ENCODE measurements around the gene TTLL13. TPM values are rescaled to one million over a fixed set of nuclear protein-coding genes. Genes with fewer than 3 reads are reported as not detected.
"Not testable (repeated sequence)": the region's sequence is repeated elsewhere in the genome, so short reads cannot be mapped to it uniquely, and the experiment has no call there.

The TTLL13 gene
- total and polyA plus RNA-seq, 2 experiments from 2014 or later: 0.21 to 0.39 TPM

- no peaks in the 10 kb centered on the region for H3K36me3 ChIP-seq
- no peak for DNase-seq (ENCODE audit: low read depth in 1 of 2, low spot score in 1 of 2)
- TF ChIP-seq, protein P1, sequence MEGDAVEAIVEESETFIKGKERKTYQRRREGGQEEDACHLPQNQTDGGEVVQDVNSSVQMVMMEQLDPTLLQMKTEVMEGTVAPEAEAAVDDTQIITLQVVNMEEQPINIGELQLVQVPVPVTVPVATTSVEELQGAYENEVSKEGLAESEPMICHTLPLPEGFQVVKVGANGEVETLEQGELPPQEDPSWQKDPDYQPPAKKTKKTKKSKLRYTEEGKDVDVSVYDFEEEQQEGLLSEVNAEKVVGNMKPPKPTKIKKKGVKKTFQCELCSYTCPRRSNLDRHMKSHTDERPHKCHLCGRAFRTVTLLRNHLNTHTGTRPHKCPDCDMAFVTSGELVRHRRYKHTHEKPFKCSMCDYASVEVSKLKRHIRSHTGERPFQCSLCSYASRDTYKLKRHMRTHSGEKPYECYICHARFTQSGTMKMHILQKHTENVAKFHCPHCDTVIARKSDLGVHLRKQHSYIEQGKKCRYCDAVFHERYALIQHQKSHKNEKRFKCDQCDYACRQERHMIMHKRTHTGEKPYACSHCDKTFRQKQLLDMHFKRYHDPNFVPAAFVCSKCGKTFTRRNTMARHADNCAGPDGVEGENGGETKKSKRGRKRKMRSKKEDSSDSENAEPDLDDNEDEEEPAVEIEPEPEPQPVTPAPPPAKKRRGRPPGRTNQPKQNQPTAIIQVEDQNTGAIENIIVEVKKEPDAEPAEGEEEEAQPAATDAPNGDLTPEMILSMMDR (IDR thresholded peaks at IDR 0.05; ENCODE audit: low read depth, low read length): no peak
Observed at GRCh38 chr15:90294601-90295269, 45.4 kb downstream of the TTLL13 start.

GRCh38 chr15:90295270-90295648 lies 45.9 kb downstream of the TTLL13 start:
- Histone ChIP-seq H3K9me3 (ENCODE audit: low read depth) (no peaks in the 10 kb centered on the region), H3K27ac (no peak overlapping the region), H3K27me3 (no peaks in the 10 kb centered on the region), H3K36me3 (no peaks in the 10 kb centered on the region), H3K4me3 (no peak overlapping the region), H3K4me1 (ENCODE audit: low read depth) (no peaks in the 10 kb centered on the region)
- DNase-seq (ENCODE audit: low read depth in 1 of 2, low spot score in 1 of 2): no peak
- TF ChIP-seq, protein P1 (IDR thresholded peaks at IDR 0.05; ENCODE audit: low read depth, low read length): no peak

More at GRCh38 chr15:90294601-90295269, 45.4 kb downstream of the TTLL13 start:
- Histone ChIP-seq H3K9me3 (ENCODE audit: low read depth) (no peaks in the 10 kb centered on the region), H3K27me3 (no peaks in the 10 kb centered on the region), H3K4me3 (no peak overlapping the region), H3K27ac (no peak overlapping the region), H3K4me1 (ENCODE audit: low read depth) (no peaks in the 10 kb centered on the region)

GRCh38 chr15:90296316-90296884 lies 47.0 kb downstream of the TTLL13 start:
- not testable (repeated sequence) for H3K4me1 ChIP-seq (ENCODE audit: low read depth); H3K27ac ChIP-seq; H3K9me3 ChIP-seq (ENCODE audit: low read depth); H3K36me3 ChIP-seq; DNase-seq (ENCODE audit: low read depth in 1 of 2, low spot score in 1 of 2); H3K27me3 ChIP-seq; H3K4me3 ChIP-seq

GRCh38 chr15:90297021-90297420 lies 47.7 kb downstream of the TTLL13 start:
- H3K27me3 ChIP-seq: no peaks in the 10 kb centered on the region

DNA sequence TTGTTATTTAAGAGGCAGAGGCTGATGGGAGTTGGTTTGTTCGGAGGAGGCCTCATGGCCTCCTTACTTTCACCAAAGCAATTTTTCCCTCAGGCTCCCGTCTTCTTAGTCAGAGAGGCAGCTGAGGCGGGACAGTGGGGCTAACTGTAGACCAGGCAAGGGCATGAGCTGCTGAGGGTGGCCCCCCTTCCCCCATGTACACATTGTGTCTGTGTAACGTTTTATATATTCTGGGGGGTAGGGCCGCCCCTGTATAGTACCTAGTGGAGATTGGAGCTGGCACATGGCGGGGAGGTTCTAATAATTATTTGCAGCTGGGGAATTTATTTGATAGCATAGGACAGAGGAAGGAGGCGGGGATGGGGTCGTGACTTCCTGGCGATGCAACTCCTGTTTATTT lies 51.2 kb downstream of the TTLL13 start:
- H3K36me3 ChIP-seq: no peaks in the 10 kb centered on the region
- H3K4me1 ChIP-seq (ENCODE audit: low read depth): no peaks in the 10 kb centered on the region
- H3K27ac ChIP-seq: no peak overlapping the region
- DNase-seq (ENCODE audit: low read depth in 1 of 2, low spot score in 1 of 2): no peak
- H3K4me3 ChIP-seq: no peak overlapping the region
- no peaks in the 10 kb centered on the region for H3K9me3 ChIP-seq (ENCODE audit: low read depth)
- no peaks in the 10 kb centered on the region for H3K27me3 ChIP-seq
- TF ChIP-seq, protein P1 (IDR thresholded peaks at IDR 0.05; ENCODE audit: low read depth, low read length): no peak

More at GRCh38 chr15:90297021-90297420, 47.7 kb downstream of the TTLL13 start:
- TF ChIP-seq, protein P1 (IDR thresholded peaks at IDR 0.05; ENCODE audit: low read depth, low read length): no peak
- no peaks in the 10 kb centered on the region for H3K4me1 ChIP-seq (ENCODE audit: low read depth)
- H3K36me3 ChIP-seq: no peaks in the 10 kb centered on the region
- H3K4me3 ChIP-seq: no peak overlapping the region
- no peak overlapping the region for H3K27ac ChIP-seq
- H3K9me3 ChIP-seq (ENCODE audit: low read depth): no peaks in the 10 kb centered on the region
- DNase-seq (ENCODE audit: low read depth in 1 of 2, low spot score in 1 of 2): no peak

- Histone ChIP-seq H3K27me3 (no peaks in the 10 kb centered on the region), H3K4me3 (no peak overlapping the region), H3K36me3 (no peaks in the 10 kb centered on the region), H3K27ac (no peak overlapping the region), H3K4me1 (ENCODE audit: low read depth) (no peaks in the 10 kb centered on the region), H3K9me3 (ENCODE audit: low read depth) (no peaks in the 10 kb centered on the region)
- TF ChIP-seq, protein P1 (IDR thresholded peaks at IDR 0.05; ENCODE audit: low read depth, low read length): peak; percentile 98
- DNase-seq (ENCODE audit: low read depth in 1 of 2, low spot score in 1 of 2): peak; percentile 58 to 64
Observed at GRCh38 chr15:90300988-90301706, 51.8 kb downstream of the TTLL13 start.

Data from cardiac muscle cell (in vitro differentiated cells and primary cell).